ENCODE data around the gene MAPT.

DNA sequence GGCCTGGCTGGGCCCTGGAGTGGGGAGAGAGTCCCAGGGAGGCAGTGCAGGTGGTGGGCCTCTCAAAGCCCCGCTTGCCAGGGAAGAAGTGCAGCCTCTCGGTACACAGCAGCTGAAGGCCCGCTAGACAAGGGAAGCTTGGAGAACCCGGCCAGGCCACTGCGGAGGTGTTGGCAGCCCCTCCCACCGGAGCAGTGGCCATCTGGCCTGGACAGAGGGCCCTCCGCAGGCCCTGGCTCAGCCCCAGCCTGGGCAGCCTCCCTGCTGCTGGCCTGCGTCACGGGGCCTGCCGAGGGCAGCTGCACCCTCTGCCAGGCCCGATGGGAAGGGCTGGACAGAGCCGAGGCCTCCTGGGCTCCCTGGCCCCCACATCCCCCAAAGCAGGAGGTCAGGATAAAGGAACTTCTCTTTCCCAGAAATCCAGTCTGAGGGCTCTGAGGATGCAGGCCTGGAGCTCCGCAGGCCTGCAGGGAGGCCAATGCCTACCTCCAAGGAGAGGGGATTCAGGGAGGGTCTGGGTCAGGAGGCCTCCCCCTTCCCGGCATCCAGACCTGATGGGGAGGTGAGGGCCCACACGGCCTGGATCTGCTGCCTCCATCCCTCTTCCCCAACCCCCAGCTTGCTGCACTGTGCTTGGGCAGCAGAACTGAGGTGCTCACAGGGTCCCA is 45.4 kb upstream of the MAPT start:
- no peak for TF ChIP-seq POLR2A (IDR thresholded peaks at IDR 0.05; ENCODE audit: low read depth, low read length)
- no peak for TF ChIP-seq POLR2AphosphoS5 (IDR thresholded peaks at IDR 0.05; ENCODE audit: low read depth, low read length)
